ENCODE data around the gene OPN3. TPM values are rescaled to one million over a fixed set of nuclear protein-coding genes. Genes with fewer than 3 reads are reported as not detected.

The OPN3 gene
- total and polyA plus RNA-seq, 2 of the 4 experiments (the other 2 are of a cell fraction): 16.4 to 21.9 TPM

DNA sequence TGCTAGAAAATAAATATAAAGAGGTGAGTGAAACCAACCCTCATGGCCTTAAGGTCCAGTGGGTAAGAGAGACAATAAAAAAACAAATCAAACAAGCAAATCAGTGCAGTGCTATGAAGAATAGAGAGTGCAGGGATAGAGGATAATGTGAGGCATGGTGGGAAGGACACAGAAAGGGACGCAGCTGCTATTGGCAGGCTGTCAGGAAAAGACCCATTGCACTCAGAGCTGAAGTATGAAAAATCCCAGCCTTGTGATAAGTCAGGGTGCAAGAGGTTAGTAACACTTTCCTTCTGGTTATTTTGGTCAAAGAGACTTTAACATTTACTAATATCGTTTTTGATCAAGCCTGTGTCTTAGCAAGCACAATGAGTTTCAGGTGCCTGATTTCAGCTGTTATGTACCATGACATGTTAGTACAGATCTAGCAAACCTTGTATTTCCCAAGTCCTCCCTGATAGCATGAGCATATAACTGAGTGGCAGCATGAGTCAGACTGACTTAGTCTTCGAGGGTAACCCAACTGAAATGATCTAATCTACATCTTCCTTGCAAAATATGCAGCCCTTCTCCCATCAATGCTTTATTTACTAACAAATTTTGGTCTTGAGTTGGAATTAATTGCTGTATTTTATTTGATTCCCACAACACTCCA is 31.7 kb downstream of the OPN3 start (continued):
- TF ChIP-seq RCOR1 (IDR thresholded peaks at IDR 0.05; ENCODE audit: insufficient replicate concordance, low read length): no peak
- peak; percentile 59; the same call in 1 of the 2 replicates for TF ChIP-seq CEBPB (IDR thresholded peaks at IDR 0.05; ENCODE audit: low read depth, low read length)
- peak; percentile 20; the same call in 1 of the 2 replicates for TF ChIP-seq FOS (IDR thresholded peaks at IDR 0.05; ENCODE audit: low read depth, low read length)
- no peak for TF ChIP-seq NFE2L2 (IDR thresholded peaks at IDR 0.05; ENCODE audit: low read depth, low read length)
- TF ChIP-seq MXI1 (IDR thresholded peaks at IDR 0.05; ENCODE audit: borderline replicate concordance, low read depth, low read length): no peak

DNA sequence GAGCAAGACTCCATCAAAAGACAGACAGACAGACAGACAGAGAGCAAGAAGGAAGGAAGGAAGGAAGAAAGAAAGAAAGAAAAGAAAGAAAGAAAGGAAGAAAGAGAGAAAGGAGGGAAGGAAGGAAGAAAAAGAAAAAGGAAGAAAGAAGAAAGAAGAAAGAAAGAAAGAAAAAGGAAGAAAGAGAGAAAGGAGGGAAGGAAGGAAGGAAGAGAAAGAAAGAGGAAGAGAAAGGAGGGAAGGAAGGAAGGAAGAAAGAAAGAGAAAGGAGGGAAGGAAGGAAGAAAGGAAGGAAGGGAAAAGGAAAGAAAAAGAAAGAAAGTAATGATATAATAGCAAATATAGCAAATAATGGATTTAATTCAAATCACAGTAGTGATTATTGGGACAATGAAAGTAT is 32.7 kb downstream of the OPN3 start:
- no peak overlapping the region for H2AK9ac ChIP-seq (replicated peaks; ENCODE audit: low read depth, low read length, poor library complexity)
- no peaks in the 10 kb centered on the region for H4K20me1 ChIP-seq (ENCODE audit: insufficient read depth, low read length)
- H3K9me3 ChIP-seq (ENCODE audit: control insufficient read depth, insufficient read depth, low read length): no peaks in the 10 kb centered on the region
- no peak overlapping the region for H3K14ac ChIP-seq (replicated peaks; ENCODE audit: low read depth, low read length)
- no peak overlapping the region for H2BK20ac ChIP-seq (ENCODE audit: low read depth, low read length)
- intact Hi-C loops (cut with micrococcal nuclease): no loop called here
- no peak overlapping the region for H2AK5ac ChIP-seq (ENCODE audit: low read depth, low read length)
- peaks cover 3% of the 10 kb centered on the region; the same call in 1 of the 2 replicates for H3K36me3 ChIP-seq (ENCODE audit: control insufficient read depth, insufficient read depth, low read length)
- no peak for ATAC-seq (ENCODE audit: low read depth)
- no peaks in the 10 kb centered on the region for H3K27me3 ChIP-seq (ENCODE audit: control insufficient read depth, insufficient read depth, low read length)
- no peak overlapping the region for H3K18ac ChIP-seq (ENCODE audit: low read depth, low read length)
- ChIA-PET POLR2A (ENCODE audit: unreplicated experiment) (no interaction called here), CTCF (no interaction called here)
- H2AFZ ChIP-seq (replicated peaks; ENCODE audit: low read length, poor library complexity): no peak overlapping the region
- no peak for DNase-seq
- no peak overlapping the region for H3K4me3 ChIP-seq (ENCODE audit: insufficient read depth, low read depth, low read length)
- no peak overlapping the region for H4K91ac ChIP-seq (ENCODE audit: insufficient read depth, low read depth, low read length)
- no peaks in the 10 kb centered on the region; the same call in 1 of the 2 replicates for H3K9me1 ChIP-seq (ENCODE audit: insufficient read depth, low read length)
- no TSS peak for BruUV-seq (replicated peaks)
- no peak overlapping the region for H4K5ac ChIP-seq (ENCODE audit: low read depth, low read length)
- H4K8ac ChIP-seq (ENCODE audit: low read depth in 2 of 2, low read length in 2 of 2): no peak overlapping the region
- TF ChIP-seq CEBPB (IDR thresholded peaks at IDR 0.05; ENCODE audit: low read depth, low read length) (no peak), FOS (IDR thresholded peaks at IDR 0.05; ENCODE audit: low read depth, low read length) (no peak), SMC3 (IDR thresholded peaks at IDR 0.05; ENCODE audit: low read depth, low read length) (no peak), NFE2L2 (IDR thresholded peaks at IDR 0.05; ENCODE audit: low read depth, low read length) (no peak), RCOR1 (IDR thresholded peaks at IDR 0.05; ENCODE audit: insufficient replicate concordance, low read length) (no peak), POLR2A (IDR thresholded peaks at IDR 0.05; ENCODE audit: low read depth, low read length) (no peak), MXI1 (IDR thresholded peaks at IDR 0.05; ENCODE audit: borderline replicate concordance, low read depth, low read length) (no peak)
- TF ChIP-seq, protein P1, sequence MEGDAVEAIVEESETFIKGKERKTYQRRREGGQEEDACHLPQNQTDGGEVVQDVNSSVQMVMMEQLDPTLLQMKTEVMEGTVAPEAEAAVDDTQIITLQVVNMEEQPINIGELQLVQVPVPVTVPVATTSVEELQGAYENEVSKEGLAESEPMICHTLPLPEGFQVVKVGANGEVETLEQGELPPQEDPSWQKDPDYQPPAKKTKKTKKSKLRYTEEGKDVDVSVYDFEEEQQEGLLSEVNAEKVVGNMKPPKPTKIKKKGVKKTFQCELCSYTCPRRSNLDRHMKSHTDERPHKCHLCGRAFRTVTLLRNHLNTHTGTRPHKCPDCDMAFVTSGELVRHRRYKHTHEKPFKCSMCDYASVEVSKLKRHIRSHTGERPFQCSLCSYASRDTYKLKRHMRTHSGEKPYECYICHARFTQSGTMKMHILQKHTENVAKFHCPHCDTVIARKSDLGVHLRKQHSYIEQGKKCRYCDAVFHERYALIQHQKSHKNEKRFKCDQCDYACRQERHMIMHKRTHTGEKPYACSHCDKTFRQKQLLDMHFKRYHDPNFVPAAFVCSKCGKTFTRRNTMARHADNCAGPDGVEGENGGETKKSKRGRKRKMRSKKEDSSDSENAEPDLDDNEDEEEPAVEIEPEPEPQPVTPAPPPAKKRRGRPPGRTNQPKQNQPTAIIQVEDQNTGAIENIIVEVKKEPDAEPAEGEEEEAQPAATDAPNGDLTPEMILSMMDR (conservative IDR thresholded peaks at IDR 0.05; ENCODE audit: low read depth, low read length): no peak
- in situ Hi-C loops (cut with MboI; ENCODE audit: low sequenced_read_pairs): loop anchor here (25.0 kb wide), 1 partner anchor 1705 kb away; no protein-coding TSS in a partner anchor
- H3K79me1 ChIP-seq (ENCODE audit: low read depth in 1 of 2, low read length in 2 of 2): peaks cover 3 to 8% of the 10 kb centered on the region in 2 experiments; a peak in 1 of 4 replicates
- H2BK15ac ChIP-seq (ENCODE audit: low read depth, low read length): no peak overlapping the region
- peaks cover 13% of the 10 kb centered on the region for H3K4me1 ChIP-seq (ENCODE audit: control insufficient read depth, insufficient read depth, low read length)
- no peak overlapping the region for H2BK120ac ChIP-seq (ENCODE audit: low read depth, low read length)
- no peak overlapping the region for H3K27ac ChIP-seq (ENCODE audit: insufficient read depth, low read length)
- dilution Hi-C loops (cut with HindIII; ENCODE audit: low sequenced_read_pairs, unreplicated experiment): no loop called here
- no peak overlapping the region for H3K23ac ChIP-seq (ENCODE audit: low read depth, low read length)
- no peak overlapping the region for H3K9ac ChIP-seq (ENCODE audit: low read depth, low read length)
- no peak overlapping the region for H2BK5ac ChIP-seq (ENCODE audit: low read depth, low read length, poor library complexity, severe bottlenecking)
- no peak overlapping the region for H3K56ac ChIP-seq (ENCODE audit: extremely low read depth, insufficient read depth, low read length)
- no peak overlapping the region for H3K4ac ChIP-seq (ENCODE audit: low read depth, low read length)
- no peak overlapping the region for H3K4me2 ChIP-seq (ENCODE audit: low read depth, low read length)

Data from IMR-90 (cell line).